OCI-LY3 (cell line): ENCODE measurements around the gene PAPSS1.

ENCODE experiments used
- H2AFZ ChIP-seq: fragments of 200-600, 300-600 bp; shearing (Covaris generic); 2 replicates; pipeline ENCODE4 v1.6.0; 2014; ENCODE audit warnings: antibody characterized with exemption, low read depth, low read length
- H3K27ac ChIP-seq: fragments of 200-600, 300-600 bp; sonication (generic); 2 replicates; pipeline ENCODE4 v1.5.1; 2014; ENCODE audit warnings: mild to moderate bottlenecking, low read length, moderate library complexity, mixed read lengths
- H3K27me3 ChIP-seq: fragments of 200-600, 300-600 bp; sonication (generic); 2 replicates; pipeline ENCODE4 v1.6.1; 2014; ENCODE audit warnings: low read depth, low read length, mixed read lengths
- H3K36me3 ChIP-seq: fragments of 200-600, 300-600 bp; sonication (generic); replicated peaks from 2 replicates; pipeline ENCODE3; 2014; ENCODE audit warnings: low read depth, low read length, mixed read lengths
- H3K4me1 ChIP-seq: fragments of 300-600, 200-600 bp; sonication (generic); 2 replicates; pipeline ENCODE4 v1.6.1; 2014; ENCODE audit warnings: low read length, mixed read lengths
- H3K4me2 ChIP-seq: fragments of 200-600, 300-600 bp; sonication (generic); 2 replicates; pipeline ENCODE4 v1.6.1; 2014; ENCODE audit warnings: low read length, mixed read lengths
- H3K4me3 ChIP-seq: fragments of 300-600, 200-600 bp; sonication (generic); 2 replicates; pipeline ENCODE4 v1.5.1; 2014; ENCODE audit warnings: antibody characterized with exemption, mild to moderate bottlenecking, low read length, moderate library complexity
- H3K79me2 ChIP-seq: fragments of 300-600, 200-600 bp; shearing (Covaris generic); 2 replicates; pipeline ENCODE4 v1.6.1; 2014; ENCODE audit warnings: mild to moderate bottlenecking, low read length, mixed read lengths
- H3K9ac ChIP-seq: fragments of 300-600, 200-600 bp; shearing (Covaris generic); 2 replicates; pipeline ENCODE4 v1.6.0; 2014; ENCODE audit warnings: mild to moderate bottlenecking, low read length, moderate library complexity
- H3K9me3 ChIP-seq: fragments of 200-600, 300-600 bp; shearing (Covaris generic); 2 replicates; pipeline ENCODE4 v1.6.1; 2014; ENCODE audit warnings: low read length, mixed read lengths; ENCODE audit not compliant: insufficient read depth
- H4K20me1 ChIP-seq: fragments of 200-600, 300-600 bp; sonication (generic); 2 replicates; pipeline ENCODE4 v1.6.1; 2016; ENCODE audit warnings: low read length, mixed read lengths; ENCODE audit not compliant: insufficient read depth
- EZH2phosphoT487 ChIP-seq: fragments of 200-600 bp; shearing (Covaris generic); IDR thresholded peaks from 2 replicates; pipeline ENCODE4 v1.6.1; 2018; ENCODE audit warnings: antibody characterized with exemption, mixed run types, low read depth
- TF ChIP-seq, protein P1 (sequence below): fragments of 200-600, 300-600 bp; sonication (generic); IDR thresholded peaks from 2 replicates; pipeline ENCODE4 v1.5.1; 2014; ENCODE audit warnings: antibody characterized with exemption, low read length, low read depth

The PAPSS1 gene

DNA sequence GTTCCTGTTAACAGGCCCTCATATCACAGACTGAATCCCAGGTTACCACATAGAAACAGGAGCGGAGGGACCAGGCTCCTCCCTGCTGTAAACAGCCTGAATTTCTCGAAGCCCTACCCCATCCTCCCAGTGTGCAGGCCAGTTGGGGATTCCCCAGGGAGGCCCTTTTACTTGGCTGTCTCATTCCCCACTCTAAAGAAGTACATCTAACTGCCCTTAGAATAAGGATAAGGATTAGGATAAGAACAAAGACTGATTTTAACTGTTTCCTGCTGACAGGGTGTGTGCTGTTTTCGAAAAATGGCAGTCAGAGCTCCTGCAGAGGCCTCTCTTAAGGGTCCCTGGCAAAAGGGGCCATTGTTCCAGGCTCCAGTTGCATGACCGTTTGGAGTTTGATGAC lies 133.7 kb downstream of the PAPSS1 start:
- Histone ChIP-seq H2AFZ (no peak overlapping the region), H3K27ac (no peak overlapping the region), H3K4me2 (no peak overlapping the region), H3K9ac (no peak overlapping the region), H3K4me1 (no peaks in the 10 kb centered on the region), H3K27me3 (no peaks in the 10 kb centered on the region), H3K79me2 (no peaks in the 10 kb centered on the region), H3K4me3 (no peak overlapping the region), H3K36me3 (no peaks in the 10 kb centered on the region), H3K9me3 (no peaks in the 10 kb centered on the region), H4K20me1 (no peaks in the 10 kb centered on the region)
- no peak for TF ChIP-seq EZH2phosphoT487
- TF ChIP-seq, protein P1, sequence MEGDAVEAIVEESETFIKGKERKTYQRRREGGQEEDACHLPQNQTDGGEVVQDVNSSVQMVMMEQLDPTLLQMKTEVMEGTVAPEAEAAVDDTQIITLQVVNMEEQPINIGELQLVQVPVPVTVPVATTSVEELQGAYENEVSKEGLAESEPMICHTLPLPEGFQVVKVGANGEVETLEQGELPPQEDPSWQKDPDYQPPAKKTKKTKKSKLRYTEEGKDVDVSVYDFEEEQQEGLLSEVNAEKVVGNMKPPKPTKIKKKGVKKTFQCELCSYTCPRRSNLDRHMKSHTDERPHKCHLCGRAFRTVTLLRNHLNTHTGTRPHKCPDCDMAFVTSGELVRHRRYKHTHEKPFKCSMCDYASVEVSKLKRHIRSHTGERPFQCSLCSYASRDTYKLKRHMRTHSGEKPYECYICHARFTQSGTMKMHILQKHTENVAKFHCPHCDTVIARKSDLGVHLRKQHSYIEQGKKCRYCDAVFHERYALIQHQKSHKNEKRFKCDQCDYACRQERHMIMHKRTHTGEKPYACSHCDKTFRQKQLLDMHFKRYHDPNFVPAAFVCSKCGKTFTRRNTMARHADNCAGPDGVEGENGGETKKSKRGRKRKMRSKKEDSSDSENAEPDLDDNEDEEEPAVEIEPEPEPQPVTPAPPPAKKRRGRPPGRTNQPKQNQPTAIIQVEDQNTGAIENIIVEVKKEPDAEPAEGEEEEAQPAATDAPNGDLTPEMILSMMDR = no peak

DNA sequence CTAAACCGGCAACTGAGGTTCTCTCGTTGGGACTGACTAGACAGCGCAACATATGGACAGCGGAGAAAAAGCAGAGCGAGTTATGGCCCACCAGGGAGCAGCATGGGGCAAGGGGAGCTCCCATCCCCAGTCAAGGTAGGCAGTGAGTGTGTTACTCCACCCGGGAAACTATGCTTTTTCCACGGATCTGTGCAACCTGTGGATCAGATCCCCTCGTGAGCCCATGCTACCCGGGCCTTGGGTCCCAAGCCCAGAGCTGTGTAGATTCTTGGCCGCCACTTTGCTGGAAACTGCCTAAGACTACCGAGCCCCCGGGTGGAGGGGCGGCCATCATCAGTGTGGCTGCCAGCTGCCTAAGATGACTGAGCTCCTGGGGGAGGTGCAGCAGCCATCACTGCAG lies 140.9 kb downstream of the PAPSS1 start:
- Histone ChIP-seq H3K4me2 (no peak overlapping the region), H3K27me3 (no peaks in the 10 kb centered on the region), H3K27ac (no peak overlapping the region), H3K36me3 (no peaks in the 10 kb centered on the region), H3K4me3 (no peak overlapping the region), H4K20me1 (no peaks in the 10 kb centered on the region), H3K9ac (no peak overlapping the region), H2AFZ (no peak overlapping the region), H3K79me2 (no peaks in the 10 kb centered on the region), H3K9me3 (no peaks in the 10 kb centered on the region), H3K4me1 (no peaks in the 10 kb centered on the region)
- TF ChIP-seq, protein P1 = no peak
- TF ChIP-seq EZH2phosphoT487 = no peak

DNA sequence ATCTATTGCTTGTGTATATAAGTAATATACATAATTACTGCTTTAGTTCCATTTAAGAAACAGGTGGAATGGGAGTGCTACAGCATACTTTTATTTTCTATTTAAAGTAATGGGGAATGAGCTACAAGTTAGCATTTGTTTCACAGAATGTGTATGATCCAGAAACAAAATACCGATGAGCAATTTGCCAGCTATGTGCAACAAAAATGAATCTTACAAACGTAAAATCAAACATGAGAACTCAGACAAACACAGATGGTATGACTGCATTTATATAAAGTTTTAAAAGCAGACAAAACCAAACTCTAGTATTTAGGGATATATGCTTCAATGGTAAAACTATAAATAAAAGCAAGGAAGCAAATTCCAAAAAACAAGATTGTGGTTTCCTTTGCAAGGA lies 141.7 kb downstream of the PAPSS1 start:
- Histone ChIP-seq H3K4me1 (no peaks in the 10 kb centered on the region), H3K27ac (no peak overlapping the region), H3K4me3 (no peak overlapping the region), H3K4me2 (no peak overlapping the region), H3K9ac (no peak overlapping the region), H3K9me3 (no peaks in the 10 kb centered on the region), H2AFZ (no peak overlapping the region), H3K36me3 (no peaks in the 10 kb centered on the region), H4K20me1 (no peaks in the 10 kb centered on the region), H3K27me3 (no peaks in the 10 kb centered on the region), H3K79me2 (no peaks in the 10 kb centered on the region)
- TF ChIP-seq, protein P1 = no peak
- no peak for TF ChIP-seq EZH2phosphoT487

DNA sequence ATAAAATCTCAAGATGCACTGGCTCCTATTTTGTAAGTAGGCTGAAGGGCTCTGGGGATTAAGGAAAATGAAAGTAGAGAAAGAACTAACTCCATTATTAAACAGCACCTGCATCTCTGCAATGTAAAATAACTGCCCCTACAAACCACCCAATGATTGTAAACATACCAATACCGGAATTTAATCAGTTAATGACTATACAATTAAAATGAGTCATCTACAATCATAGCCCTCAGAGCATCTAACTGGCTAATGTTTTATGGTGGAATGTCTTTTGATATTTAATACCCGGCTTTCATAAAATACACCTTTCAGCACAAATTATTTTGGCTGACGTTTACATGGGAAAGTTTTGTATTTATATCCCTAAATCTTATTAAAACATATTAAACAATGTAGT lies 142.3 kb downstream of the PAPSS1 start:
- TF ChIP-seq, protein P1 = no peak
- TF ChIP-seq EZH2phosphoT487 = no peak
- H3K36me3 ChIP-seq = no peaks in the 10 kb centered on the region
- H3K4me1 ChIP-seq = no peaks in the 10 kb centered on the region
- no peak overlapping the region for H3K9ac ChIP-seq
- H4K20me1 ChIP-seq = no peaks in the 10 kb centered on the region
- no peaks in the 10 kb centered on the region for H3K27me3 ChIP-seq
- no peak overlapping the region for H3K27ac ChIP-seq
- no peak overlapping the region for H3K4me2 ChIP-seq
- H3K9me3 ChIP-seq = no peaks in the 10 kb centered on the region
- no peaks in the 10 kb centered on the region for H3K79me2 ChIP-seq
- no peak overlapping the region for H2AFZ ChIP-seq
- H3K4me3 ChIP-seq = no peak overlapping the region
